GM19463 (cell line): ENCODE data around the gene MAGI1.

Experiments used
- ATAC-seq: cut with Tn5 transposase; IDR thresholded peaks from one replicate; pipeline ENCODE4 v1.9.1; 2021; ENCODE audit warnings: mild to moderate bottlenecking, moderate library complexity; ENCODE audit not compliant: unreplicated experiment

The MAGI1 gene

DNA sequence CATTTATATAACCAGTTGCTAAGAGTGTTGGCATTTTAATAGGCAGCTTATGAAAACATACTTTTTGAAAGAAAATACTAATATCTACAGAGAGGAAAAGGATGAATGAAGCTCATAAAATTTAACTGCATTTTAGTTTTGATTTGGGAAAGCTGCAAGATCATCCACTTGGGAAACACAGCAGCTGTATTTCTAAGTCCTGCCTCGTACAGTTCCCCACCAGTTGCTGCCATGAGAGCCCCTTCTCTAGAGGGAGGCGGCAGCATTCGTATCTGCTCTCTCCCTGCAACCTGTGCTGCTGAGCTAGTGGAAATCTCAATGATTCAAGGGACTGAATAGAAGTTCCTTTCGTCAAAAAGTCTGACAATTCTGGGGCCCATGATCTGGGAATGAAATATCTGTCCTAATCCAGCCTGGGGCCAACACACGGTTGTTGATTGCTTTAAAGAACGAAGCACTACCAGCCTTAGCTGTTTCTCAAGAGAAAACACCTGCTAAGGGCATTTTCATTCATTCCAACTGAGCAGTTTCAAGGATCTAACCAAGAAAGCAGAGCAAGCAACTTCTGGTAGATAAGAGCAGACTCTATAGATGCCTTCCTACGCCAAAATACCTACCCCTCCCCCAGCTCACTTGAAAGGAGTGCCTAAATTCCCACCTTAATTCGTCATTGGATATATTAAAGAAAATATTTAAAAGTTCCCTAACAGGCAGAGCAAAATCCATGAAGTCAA lies 223.7 kb downstream of the MAGI1 start:
- ATAC-seq: no peak

DNA sequence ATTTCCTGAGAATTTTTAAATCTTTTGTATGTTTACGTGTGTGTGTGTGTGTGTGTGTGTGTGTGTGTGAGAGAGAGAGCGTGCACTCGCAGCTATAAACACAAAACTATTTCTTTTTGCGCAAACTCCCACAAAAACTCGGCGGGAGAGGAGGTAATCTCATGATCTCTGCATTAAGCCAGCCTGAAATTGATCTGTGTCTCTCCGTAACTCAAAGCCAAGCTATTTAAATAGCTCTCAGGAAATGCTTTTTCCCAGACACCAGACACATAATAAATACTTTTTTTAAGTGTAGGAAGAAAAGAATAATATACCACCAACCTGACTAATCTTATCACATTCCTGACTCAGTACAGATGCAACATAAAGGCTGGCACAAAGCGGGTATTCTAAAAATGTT lies 226.8 kb downstream of the MAGI1 start:
- no peak for ATAC-seq

DNA sequence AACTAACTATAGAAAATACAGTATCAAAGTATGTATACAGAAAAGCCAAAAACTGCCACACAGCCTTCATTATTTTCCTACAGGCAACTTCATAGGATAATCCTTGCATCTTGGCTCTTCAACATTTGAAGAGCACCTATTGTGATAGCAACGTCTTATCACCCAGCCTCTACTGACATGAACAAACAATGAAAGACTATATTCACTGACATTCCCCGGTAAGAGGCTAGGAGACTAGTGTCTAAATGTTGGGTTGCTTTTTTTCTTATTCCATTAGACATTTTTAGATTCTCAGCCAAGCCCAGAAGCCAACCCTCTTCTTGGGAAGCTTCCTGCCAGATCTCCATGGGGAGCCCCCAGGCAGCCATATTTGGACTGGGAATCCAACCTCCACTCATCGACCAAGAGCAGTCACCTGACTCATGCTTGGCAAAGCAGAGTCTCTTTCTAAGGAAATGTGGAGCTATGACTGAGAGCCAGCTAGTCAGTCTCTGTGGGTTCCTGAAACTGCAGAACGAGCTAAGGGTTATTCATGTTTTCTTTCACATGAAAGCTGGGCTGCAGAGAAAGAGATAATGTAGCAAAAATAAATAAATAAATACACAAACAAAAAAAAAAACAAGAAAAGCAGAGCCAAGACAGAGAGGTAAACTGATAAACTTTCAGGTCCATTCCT lies 227.5 kb downstream of the MAGI1 start:
- no peak for ATAC-seq

DNA sequence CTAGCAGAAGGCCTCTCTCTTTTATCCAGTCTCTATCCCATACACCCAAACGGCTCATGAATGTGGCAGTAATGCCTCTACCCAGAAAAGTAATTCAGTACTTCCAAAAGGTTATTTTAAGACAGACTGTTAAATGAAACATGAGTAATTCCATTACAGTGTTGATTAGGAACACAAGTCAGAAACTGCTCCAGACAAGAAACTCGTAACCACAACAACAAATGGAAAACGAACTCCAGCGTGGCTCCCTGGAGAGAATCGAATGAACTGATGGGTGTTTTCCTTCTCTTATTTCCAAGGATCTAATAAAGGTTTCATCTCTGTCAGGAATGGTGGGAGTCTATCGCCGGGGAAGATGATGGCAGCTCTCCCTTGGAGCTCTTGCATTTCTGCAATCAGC lies 228.4 kb downstream of the MAGI1 start:
- no peak for ATAC-seq

DNA sequence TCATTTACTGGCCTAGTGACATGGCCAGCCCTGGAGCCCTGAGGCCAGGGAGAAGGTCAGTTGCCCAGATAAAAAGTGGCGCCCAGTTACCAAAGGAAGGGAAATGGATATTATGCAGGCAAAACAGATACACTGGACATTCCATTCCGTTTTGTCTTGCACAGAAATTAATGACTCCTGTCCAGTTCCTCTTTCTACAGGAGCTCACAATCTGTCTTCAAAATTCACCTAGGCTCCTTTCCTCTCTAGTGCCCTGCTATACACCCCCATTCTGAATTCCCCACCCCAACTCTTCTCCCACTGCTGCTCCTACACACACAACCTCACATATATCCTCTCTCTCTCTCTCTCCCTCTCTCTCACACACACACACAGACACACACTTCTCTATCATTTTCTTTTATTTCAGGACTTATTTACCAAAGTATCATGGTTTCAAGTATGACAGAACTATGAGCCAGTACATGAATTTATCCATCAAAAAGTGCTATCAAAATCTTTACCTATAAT lies 229.0 kb downstream of the MAGI1 start:
- no peak for ATAC-seq

DNA sequence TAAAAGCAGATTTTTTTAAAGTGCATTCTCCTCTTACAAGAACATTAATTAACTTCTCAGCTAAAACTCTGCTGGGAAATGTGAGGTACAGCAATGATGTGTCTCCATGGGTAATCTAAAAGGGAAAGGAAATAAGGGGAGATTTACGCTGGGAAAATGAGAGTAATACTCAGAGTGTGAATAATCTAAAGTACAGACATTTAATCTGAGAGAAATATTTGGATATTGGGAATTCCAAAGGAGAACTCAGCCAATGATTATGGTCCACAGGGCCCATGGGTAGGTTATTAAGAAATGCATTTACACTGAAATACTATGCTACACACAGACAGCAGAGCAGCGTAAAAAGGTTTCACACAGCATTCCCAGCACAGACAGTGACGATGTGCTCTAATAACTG lies 229.9 kb downstream of the MAGI1 start:
- no peak for ATAC-seq

DNA sequence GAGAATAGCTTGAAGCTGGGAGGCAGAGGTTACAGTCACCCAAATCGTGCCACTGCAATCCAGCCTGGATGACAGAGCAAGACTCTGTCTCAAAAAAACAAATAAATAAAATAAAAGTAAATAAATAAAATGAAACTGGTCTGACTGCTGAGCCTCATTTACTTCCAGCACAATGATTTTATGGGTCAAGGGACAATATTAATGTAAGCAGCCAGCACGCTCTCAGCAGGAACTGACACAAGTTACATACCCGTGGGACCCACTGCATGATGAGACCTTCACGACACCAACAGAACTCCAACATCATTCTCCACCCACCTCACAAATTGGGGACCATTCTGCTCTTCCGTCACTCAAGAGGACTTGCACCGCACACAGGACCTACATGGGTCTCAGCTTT lies 230.3 kb downstream of the MAGI1 start:
- ATAC-seq: no peak

DNA sequence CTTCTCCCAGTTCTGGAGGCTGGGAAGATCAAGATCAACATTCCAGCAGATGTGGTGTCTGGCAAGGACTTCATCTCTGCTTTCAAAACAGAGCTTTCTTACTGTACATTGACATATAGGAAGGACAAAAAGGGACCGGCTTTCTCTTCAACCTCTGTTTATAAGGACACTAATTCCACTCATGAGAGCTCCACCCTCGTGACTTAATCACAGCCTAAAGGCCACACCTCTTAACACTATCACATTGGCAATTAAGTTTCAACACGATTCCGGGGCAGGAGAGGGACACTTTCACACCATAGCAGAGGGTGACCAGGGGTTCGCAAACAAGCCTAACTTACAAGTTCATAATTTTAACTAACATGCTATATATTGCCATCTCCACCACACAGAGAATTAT lies 231.5 kb downstream of the MAGI1 start:
- ATAC-seq: no peak

DNA sequence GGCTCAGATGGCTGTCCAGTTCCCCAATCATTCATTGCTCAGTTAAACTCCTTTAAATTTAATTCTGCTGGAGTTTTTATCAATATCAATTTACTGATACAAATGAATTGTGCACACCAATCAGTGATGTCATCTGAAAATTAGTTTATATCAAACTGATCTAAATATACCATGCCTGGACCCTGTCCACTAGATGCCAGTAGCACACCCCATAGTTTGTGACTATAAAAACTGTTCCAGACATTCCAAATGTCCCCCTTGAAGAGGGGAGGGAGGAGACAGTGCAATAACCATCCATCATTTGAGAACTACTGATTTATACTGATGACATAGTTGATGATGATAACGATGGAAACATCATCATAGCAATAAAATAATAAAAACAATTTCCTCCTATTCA lies 232.1 kb downstream of the MAGI1 start:
- ATAC-seq: no peak

DNA sequence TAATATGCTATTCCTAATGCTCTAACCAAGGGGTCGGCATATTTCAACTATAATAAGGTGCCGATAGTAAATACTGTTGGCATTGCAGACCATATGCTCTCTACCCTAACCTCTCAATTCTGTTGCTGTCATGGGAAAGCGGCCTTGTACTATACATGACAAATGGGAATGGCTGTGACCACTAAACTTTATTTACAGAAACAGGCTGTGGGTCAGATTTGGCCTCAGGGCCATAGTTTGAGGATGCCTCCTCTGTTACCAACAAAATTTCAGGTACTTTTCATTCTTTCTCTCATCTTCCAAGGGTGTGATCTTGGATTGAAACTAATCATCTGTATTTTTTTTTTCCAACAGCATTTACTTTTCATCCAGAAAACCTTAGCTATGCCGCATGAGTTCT lies 242.0 kb downstream of the MAGI1 start:
- no peak for ATAC-seq

DNA sequence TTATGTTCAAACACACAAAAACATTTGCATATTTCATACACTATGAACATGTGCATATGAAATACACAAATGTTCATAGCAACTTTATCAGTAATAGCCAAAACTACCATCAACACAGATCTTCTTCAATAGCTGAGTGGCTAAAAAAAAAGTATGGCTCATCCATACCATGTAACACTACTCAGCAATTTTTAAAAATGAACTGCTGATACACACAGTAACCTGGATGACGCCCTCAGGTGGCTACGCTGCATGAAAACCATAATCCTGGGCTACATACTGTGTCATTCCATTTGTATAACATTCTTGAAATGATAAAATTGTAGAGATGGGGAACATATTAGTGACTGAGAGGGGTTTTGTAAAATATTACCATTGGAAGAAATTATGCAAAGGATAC lies 243.6 kb downstream of the MAGI1 start:
- no peak for ATAC-seq

DNA sequence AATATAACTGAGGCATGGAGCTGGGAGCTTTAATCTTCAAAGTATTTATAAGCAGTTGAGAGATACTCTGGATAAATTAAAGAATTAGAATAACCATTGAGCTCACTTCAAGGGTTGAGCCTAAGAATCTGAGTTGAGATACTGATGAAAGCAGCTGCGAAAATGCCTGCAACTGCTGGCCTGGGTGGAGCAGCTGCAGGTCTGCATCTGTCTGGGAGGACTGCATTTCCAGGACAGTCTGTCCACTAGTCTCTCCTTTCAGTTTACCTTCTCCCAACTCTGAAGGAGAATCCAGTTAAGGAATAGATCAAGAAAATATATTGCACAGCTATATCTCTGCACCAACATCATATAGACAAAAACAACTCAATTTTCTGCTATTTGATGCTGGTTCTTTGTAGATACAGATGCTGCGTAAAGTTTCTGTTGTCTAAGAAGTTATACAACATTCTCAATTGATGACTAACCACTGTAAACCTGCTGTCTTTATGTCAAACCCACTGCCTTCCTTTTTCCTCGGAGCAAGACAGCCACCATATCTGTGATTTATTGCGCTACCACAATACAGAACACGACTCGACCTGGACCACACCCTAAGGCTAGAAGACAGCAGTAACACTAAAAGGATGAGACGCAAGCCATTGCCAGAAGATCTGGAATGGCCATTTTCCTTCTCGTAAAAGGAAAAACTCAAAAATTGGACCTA lies 245.1 kb downstream of the MAGI1 start:
- no peak for ATAC-seq

DNA sequence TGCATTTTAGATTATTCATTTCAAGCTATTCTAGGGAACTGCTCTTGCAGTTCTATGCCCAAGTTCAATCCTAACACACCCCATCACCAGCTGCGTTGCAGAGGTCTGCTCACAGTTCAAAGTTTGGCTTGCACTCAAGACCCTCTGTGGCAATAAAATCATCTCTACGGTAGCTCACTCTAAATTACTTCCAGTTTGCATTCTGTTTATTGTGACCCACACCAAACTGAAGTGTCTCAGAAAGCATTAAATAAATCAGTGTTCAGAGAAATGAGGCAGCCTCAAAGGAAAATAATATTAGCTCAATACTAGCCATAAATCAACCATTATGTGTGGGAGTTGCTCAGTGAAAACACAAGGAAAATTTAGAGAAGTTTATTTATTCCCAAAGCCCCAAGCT lies 250.3 kb downstream of the MAGI1 start:
- no peak for ATAC-seq

DNA sequence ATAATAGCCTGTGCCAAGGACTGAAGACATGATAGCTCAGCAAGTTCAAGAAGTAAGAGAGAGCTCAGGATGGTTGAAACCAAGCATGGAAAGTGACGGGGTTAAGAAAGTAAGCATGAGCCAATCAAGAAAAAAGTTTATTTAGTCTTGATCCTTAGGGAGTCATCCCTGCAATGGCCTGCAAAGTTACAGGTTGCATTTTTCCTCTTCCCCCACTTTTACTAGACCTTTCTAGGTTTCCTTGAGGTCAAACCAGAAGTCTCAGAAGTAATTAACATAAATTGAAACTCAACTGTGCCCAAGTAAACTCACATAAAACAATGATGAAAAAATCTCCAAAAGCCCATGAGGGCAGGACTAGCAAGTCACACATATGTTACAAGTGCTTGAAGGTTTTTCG lies 250.9 kb downstream of the MAGI1 start:
- ATAC-seq: no peak

DNA sequence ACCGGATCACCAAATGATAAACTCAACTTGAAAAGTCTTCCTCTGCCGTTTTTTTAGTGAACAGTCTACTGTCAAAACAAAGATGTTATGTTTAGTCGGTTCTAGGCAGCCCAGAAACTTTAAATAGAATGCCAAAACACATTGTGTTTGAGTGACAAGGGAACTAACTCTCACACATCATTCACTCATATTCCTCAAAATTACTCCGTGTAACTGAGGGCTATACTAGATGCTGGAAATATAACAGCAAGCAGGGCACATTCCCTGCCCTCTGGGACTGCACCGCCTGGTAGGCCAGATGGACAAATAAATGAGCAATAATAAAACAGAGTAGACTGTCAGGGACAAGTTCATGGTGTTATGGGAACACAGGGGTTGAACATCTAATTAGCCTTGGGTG lies 251.4 kb downstream of the MAGI1 start:
- ATAC-seq: no peak

DNA sequence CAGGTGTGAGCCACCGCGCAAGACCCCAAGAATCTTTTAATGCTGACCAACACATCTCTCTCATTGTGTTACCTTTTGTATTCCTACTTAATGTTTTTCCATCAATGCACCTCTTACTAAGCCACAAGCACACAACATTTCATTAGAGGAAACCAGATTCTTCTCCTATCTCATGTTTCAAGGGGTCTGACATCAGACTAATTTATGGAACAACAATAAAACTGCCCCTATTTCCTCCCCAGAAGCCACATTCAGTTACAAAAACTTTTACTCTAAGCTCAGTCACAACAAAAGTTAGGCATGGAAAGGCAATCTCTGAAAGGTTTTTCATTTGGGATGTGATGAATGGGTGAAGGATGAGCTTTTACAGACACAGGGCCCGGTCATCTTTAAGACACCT lies 251.8 kb downstream of the MAGI1 start:
- ATAC-seq: no peak

DNA sequence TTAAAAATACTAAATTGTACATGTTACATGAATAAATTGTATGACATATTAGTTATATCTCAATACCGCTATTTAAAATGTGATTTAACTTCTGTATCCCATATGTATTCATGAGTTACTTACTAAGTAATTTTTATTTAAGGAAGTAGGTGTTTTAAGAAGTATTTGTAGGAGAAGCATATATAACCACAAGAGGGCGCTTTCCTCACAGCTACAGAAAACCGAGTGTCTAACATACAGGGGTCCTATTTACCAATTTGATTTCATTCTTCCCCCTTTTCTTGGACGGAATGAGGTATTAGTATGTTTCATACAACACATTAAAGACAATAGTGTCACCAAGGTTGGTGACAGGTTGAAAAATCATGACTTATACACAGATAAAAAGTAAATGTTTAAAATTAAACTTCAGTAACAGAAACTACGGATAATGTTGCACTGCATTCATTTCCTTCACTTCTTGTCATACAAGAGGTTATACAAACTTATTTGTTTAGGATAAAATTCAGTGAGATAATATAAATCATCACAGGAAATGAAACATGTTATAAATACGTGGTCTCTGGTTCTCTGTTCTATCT lies 253.6 kb downstream of the MAGI1 start:
- no peak for ATAC-seq

DNA sequence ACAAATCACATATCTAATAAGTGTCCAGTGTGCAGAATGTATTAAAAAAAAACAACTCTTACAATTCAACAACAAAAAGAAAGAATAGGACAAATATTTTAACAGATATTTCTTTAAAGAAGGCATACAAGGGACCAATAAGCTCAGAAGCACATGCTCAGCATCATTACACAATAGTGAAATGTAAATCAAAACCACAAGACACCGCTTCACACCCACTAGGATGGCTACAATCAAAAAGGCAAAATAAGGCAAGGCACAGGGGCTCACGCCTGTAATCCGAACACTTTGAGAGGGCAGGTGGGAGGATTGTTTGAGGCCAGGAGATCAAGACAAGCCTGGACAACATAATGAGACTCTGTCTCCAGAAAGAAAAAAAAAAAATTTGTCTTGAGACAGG lies 255.6 kb downstream of the MAGI1 start:
- ATAC-seq: no peak

DNA sequence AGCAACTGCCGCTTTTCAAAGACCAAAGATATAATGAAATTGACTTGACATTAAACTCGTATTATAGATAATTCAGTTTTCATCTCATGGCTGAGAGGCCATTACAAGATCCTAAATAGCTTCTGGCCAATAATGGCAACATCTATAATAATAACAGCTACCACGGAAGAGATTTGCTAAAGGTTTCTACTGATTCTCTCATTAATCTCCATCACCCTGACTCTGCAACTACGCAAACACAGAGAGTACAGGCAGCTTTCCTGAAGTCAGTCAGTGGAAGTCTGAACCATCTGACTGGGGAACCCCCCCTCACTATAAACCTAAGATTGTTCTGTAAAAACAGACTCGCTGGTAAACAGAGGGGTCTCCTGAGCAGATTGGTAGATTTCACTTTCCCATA lies 257.1 kb downstream of the MAGI1 start:
- no peak for ATAC-seq

DNA sequence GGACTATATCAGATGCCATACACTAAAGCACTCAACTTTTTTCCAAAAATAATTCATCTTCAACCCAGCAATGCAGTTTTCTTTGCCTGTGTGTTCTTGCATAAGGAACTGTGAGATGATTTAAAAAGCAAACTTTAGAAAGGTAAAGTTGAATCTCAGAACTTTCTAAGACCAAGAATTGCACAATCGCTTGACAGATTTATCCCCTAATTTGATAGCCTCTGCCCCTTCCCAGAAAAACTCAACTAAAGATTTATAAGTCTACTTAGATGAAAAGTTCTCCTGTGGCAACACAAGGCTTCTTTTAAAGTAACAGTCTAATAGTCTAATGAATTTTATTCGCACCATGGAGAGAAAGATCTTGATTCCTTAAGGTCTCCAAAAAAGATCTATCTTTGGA lies 259.3 kb downstream of the MAGI1 start:
- no peak for ATAC-seq

DNA sequence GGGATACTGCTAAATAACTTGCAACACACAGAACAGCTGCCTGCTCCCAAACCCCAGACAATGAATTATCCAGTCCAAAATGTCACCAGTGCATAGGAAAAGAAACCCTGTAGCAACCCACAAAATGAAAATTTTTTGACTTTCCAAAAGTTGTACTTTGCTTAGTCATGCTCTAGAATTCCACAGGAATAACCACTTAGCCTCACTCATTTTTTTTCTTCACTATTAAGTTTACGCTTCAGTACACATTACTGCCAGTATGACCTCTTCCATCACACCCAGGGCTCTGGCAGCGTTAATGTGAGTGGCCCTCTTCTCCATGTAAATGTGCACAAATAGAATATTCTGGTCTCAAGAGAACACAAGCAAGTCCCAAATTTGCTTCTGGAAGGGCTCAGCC lies 259.8 kb downstream of the MAGI1 start:
- ATAC-seq: no peak

DNA sequence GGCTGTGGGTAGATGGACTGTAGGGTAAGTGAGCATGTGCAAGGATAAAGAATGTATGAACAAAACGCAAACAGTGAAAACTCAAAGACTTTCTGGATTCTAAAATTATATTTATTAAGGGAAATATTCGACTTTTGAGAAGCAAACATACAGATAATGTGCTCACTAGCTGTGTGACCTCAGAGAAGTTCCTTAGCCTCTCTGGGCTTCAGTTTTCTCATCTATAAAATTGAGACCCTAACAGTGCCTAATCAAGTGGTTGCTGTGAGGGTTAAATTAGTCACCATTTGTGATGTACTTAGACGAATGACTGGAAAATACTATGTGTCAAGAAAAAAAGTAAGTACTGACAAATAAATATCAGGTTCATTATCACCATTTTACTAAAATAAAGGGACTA lies 261.7 kb downstream of the MAGI1 start:
- no peak for ATAC-seq
